T-helper 2 cell (primary cell): ENCODE measurements around the gene IFITM2.

ENCODE experiments used
- DNase-seq, 5 experiments: peaks; one replicate each; pipeline versions ENCODE4 v3.0.0 to v3.0.0-alpha.2; 2012 to 2022
- total RNA-seq, 2 donors: gene quantifications; one replicate each; lab custom pipeline; 2026; lab: John Stamatoyannopoulos, UW

IFITM2 gene
- total RNA-seq = 20.6 to 33.4 reads per million in 2 donors

GRCh38 chr11:307766-308708 is at the start of gene IFITM2:
Gene IFITM2 (plus strand): TSS chr11:307816. CDS start chr11:308193, 377 bp downstream.
- peak in 2 of 5 experiments; percentile 62 to 71 for DNase-seq

GRCh38 chr11:259413-259812 is 48.2 kb upstream of the IFITM2 start:
- DNase-seq = no peak

- DNase-seq = no peak
These were observed 46.0 kb upstream of the IFITM2 start for GRCh38 chr11:261624-262023.

- peak in 1 of 5 experiments; percentile 53 for DNase-seq
These were observed 40.8 kb upstream of the IFITM2 start for GRCh38 chr11:266676-267439.

- peak in 4 of 5 experiments; percentile 29 to 65 (median 58) for DNase-seq
These were observed 40.1 kb upstream of the IFITM2 start for GRCh38 chr11:267491-267994.

GRCh38 chr11:268716-269145 is 38.9 kb upstream of the IFITM2 start:
- peak in 3 of 5 experiments; percentile 42 to 88 (median 71) for DNase-seq

GRCh38 chr11:269146-269890 is 38.3 kb upstream of the IFITM2 start:
- peak in 4 of 5 experiments; percentile 31 to 92 (median 66) for DNase-seq

- DNase-seq = no peak
These were observed 36.9 kb upstream of the IFITM2 start for GRCh38 chr11:270451-271318.

- no peak for DNase-seq
These were observed 36.3 kb upstream of the IFITM2 start for GRCh38 chr11:271319-271715.

GRCh38 chr11:272195-272930 is 35.3 kb upstream of the IFITM2 start:
- DNase-seq = no peak

GRCh38 chr11:272931-273198 is 34.8 kb upstream of the IFITM2 start:
- no peak for DNase-seq

GRCh38 chr11:276219-276618 is 31.4 kb upstream of the IFITM2 start:
- DNase-seq = no peak

- no peak for DNase-seq
These were observed 29.3 kb upstream of the IFITM2 start, which contains the start of gene NLRP6 for GRCh38 chr11:278001-278951. Gene NLRP6 (plus strand): TSS chr11:278407. CDS start chr11:278570, 163 bp downstream.

- no peak for DNase-seq
These were observed 28.3 kb upstream of the IFITM2 start for GRCh38 chr11:279040-279965.

- DNase-seq = peak in 1 of 5 experiments; percentile 69
These were observed 27.5 kb upstream of the IFITM2 start for GRCh38 chr11:279966-280705.

GRCh38 chr11:280706-281485 is 26.7 kb upstream of the IFITM2 start:
- peak in 1 of 5 experiments; percentile 68 for DNase-seq
